Measurements from ENCODE around the gene AREL1.

AREL1 gene

GRCh38 chr14:74652541-74652940 is 60.3 kb downstream of the AREL1 start:
- H3K9me3 ChIP-seq (ENCODE audit: insufficient read depth, low read length) = no peaks in the 10 kb centered on the region
- no peak for DNase-seq (ENCODE audit: low read depth, low spot score)
- no peak overlapping the region for H3K4me3 ChIP-seq (ENCODE audit: insufficient read length, low read depth)
- peaks cover 11% of the 10 kb centered on the region for H3K4me1 ChIP-seq (ENCODE audit: insufficient read depth, insufficient read length)
- H3K27me3 ChIP-seq (ENCODE audit: insufficient read depth, insufficient read length) = no peaks in the 10 kb centered on the region
- no peak for TF ChIP-seq ZNF274 (IDR thresholded peaks at IDR 0.05; ENCODE audit: low read depth, low read length)
- TF ChIP-seq YY1 (IDR thresholded peaks at IDR 0.05; ENCODE audit: insufficient read depth, insufficient read length) = no peak
- TF ChIP-seq SUZ12 (IDR thresholded peaks at IDR 0.05; ENCODE audit: extremely low read depth, insufficient read depth, insufficient read length) = no peak
- peaks cover 23% of the 10 kb centered on the region for H3K36me3 ChIP-seq (ENCODE audit: insufficient read depth, insufficient read length, low read length)
- no peak overlapping the region for H3K9ac ChIP-seq (ENCODE audit: insufficient read length, low read depth)

DNA sequence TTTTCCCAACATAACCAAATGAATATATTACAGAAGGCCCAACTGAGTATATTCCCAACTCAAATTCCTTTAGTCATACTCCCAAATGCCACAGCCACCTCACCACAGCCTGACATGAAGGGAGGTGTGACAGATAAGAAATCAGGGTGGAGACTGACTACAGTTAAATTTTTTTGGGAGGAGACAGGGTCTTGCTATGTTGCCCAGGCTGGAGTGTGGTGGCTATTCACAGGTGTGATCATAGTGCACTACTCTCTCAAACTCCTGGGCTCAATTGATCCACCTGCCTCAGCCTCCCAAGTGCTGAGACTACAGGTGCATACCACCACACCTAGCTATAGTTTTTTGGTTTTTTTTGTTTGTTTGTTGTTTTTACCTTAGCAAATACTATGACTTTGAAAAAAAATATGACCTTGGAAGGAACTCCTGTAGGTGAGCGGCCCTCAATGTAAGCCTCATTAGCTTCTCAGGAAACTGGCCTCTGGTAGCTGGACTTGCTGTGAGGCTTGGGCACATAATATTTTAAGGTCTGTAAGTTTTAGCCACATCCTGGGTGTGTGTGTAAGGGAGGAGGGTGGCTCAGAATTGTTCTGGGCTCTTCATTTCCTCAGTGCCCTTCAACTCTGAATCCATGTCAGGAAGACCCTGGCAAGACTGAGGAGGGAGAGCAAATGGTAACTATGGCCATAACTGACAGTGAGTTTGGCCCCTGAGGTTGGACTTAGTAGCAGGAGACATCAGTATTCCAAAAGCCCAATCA is 61.8 kb downstream of the AREL1 start:
- Histone ChIP-seq H3K27me3 (ENCODE audit: insufficient read depth, insufficient read length) (no peaks in the 10 kb centered on the region), H3K4me3 (ENCODE audit: insufficient read length, low read depth) (no peak overlapping the region), H3K9me3 (ENCODE audit: insufficient read depth, low read length) (no peaks in the 10 kb centered on the region), H3K4me1 (ENCODE audit: insufficient read depth, insufficient read length) (peaks cover 13% of the 10 kb centered on the region), H3K9ac (ENCODE audit: insufficient read length, low read depth) (no peak overlapping the region), H3K36me3 (ENCODE audit: insufficient read depth, insufficient read length, low read length) (peaks cover 11% of the 10 kb centered on the region)
- TF ChIP-seq YY1 (IDR thresholded peaks at IDR 0.05; ENCODE audit: insufficient read depth, insufficient read length) (no peak), ZNF274 (IDR thresholded peaks at IDR 0.05; ENCODE audit: low read depth, low read length) (no peak), SUZ12 (IDR thresholded peaks at IDR 0.05; ENCODE audit: extremely low read depth, insufficient read depth, insufficient read length) (no peak)
- DNase-seq (ENCODE audit: low read depth, low spot score) = no peak

- H3K36me3 ChIP-seq (ENCODE audit: insufficient read depth, insufficient read length, low read length) = peaks cover 11% of the 10 kb centered on the region
- H3K9ac ChIP-seq (ENCODE audit: insufficient read length, low read depth) = no peak overlapping the region
- H3K27me3 ChIP-seq (ENCODE audit: insufficient read depth, insufficient read length) = no peaks in the 10 kb centered on the region
- peaks cover 13% of the 10 kb centered on the region for H3K4me1 ChIP-seq (ENCODE audit: insufficient read depth, insufficient read length)
- no peak overlapping the region for H3K4me3 ChIP-seq (ENCODE audit: insufficient read length, low read depth)
- H3K9me3 ChIP-seq (ENCODE audit: insufficient read depth, low read length) = no peaks in the 10 kb centered on the region
- no peak for TF ChIP-seq ZNF274 (IDR thresholded peaks at IDR 0.05; ENCODE audit: low read depth, low read length)
- TF ChIP-seq YY1 (IDR thresholded peaks at IDR 0.05; ENCODE audit: insufficient read depth, insufficient read length) = no peak
- TF ChIP-seq SUZ12 (IDR thresholded peaks at IDR 0.05; ENCODE audit: extremely low read depth, insufficient read depth, insufficient read length) = no peak
- DNase-seq (ENCODE audit: low read depth, low spot score) = no peak
Observed at GRCh38 chr14:74649673-74650072, 63.2 kb downstream of the AREL1 start.

DNA sequence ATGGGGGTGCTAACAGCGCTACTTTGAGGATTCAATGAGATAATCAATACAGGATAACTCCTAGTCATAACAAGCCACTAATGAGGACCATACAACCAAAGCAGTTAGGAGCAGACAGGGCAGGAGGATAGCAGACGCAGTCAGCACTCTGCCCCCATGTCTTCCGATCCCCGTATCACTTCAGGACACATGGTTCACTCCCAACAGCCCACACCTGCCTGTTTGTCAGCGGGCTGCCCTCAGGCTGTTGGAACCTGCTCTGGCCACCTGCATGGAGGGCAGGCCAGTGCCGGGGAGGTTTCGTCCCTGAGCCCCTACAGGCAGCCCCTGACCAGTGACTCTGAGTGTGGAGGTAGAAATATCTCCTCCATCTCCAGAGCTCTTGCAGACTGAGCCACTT is 63.7 kb downstream of the AREL1 start:
- DNase-seq (ENCODE audit: low read depth, low spot score) = no peak
- Histone ChIP-seq H3K9ac (ENCODE audit: insufficient read length, low read depth) (no peak overlapping the region), H3K27me3 (ENCODE audit: insufficient read depth, insufficient read length) (no peaks in the 10 kb centered on the region), H3K9me3 (ENCODE audit: insufficient read depth, low read length) (no peaks in the 10 kb centered on the region), H3K4me1 (ENCODE audit: insufficient read depth, insufficient read length) (peaks cover 13% of the 10 kb centered on the region), H3K36me3 (ENCODE audit: insufficient read depth, insufficient read length, low read length) (peaks cover 11% of the 10 kb centered on the region), H3K4me3 (ENCODE audit: insufficient read length, low read depth) (no peak overlapping the region)
- TF ChIP-seq ZNF274 (IDR thresholded peaks at IDR 0.05; ENCODE audit: low read depth, low read length) = no peak
- no peak for TF ChIP-seq SUZ12 (IDR thresholded peaks at IDR 0.05; ENCODE audit: extremely low read depth, insufficient read depth, insufficient read length)
- no peak for TF ChIP-seq YY1 (IDR thresholded peaks at IDR 0.05; ENCODE audit: insufficient read depth, insufficient read length)

DNA sequence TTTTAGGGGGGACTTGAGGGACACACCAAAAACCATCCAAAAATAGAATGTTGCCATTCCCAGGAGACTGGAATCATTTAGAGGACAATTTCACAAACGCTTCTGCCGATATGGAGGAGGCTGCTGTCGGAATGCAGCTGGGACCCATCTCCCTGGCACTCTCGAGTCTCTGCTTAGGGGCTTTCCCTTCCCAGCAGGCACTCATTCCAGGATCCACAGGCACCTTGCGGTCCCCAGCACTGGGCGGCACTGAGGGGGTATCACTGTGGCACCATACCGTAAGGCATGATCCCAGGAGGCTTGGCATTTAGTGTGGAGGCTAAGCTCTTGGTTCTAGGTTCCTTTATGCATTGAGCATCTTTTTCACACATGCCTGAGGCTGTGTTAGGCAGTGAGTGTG is 64.3 kb downstream of the AREL1 start:
- H3K36me3 ChIP-seq (ENCODE audit: insufficient read depth, insufficient read length, low read length) = peaks cover 10% of the 10 kb centered on the region
- peaks cover 13% of the 10 kb centered on the region for H3K4me1 ChIP-seq (ENCODE audit: insufficient read depth, insufficient read length)
- H3K9me3 ChIP-seq (ENCODE audit: insufficient read depth, low read length) = no peaks in the 10 kb centered on the region
- H3K9ac ChIP-seq (ENCODE audit: insufficient read length, low read depth) = no peak overlapping the region
- no peaks in the 10 kb centered on the region for H3K27me3 ChIP-seq (ENCODE audit: insufficient read depth, insufficient read length)
- no peak overlapping the region for H3K4me3 ChIP-seq (ENCODE audit: insufficient read length, low read depth)
- TF ChIP-seq ZNF274 (IDR thresholded peaks at IDR 0.05; ENCODE audit: low read depth, low read length) (no peak), SUZ12 (IDR thresholded peaks at IDR 0.05; ENCODE audit: extremely low read depth, insufficient read depth, insufficient read length) (no peak), YY1 (IDR thresholded peaks at IDR 0.05; ENCODE audit: insufficient read depth, insufficient read length) (no peak)
- DNase-seq (ENCODE audit: low read depth, low spot score) = no peak

DNA sequence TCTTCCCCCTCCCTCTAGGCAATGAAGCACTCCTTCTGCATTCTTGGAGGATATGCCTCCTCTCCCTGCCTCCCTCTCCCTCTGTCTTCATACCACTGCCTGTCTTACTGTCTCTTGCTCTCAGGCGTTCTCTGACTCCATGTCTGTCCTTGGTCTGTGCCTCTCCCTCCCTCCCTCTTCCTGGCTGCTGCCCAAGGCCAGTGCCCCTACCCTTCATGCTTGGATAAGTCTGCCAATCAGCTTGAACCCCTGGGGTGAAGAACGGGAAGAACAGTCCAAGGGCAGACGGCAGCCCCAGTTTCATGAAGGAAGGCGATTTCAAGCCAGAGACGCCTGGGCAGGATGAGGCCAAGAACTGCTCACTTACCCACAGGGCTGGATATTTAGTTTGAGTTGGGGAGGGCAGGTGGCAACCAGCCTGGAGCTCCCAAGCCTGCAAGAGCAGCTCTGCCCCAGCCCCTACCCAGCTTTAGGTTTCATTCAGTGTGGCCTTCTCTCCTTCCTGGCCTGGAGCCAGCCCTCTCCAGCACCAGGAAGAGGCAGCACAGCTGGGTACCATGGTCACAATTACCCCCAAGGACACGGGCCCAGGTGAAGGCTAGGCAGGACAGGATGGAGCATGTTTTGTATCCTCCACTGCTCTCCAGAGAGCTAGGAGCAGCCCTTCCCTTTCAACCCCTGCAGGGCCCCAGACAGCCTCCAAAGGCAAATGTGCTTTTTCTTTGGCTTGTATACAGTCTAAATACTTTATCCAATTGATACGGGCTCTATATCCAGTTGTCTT is 65.0 kb downstream of the AREL1 start:
- no peak overlapping the region for H3K9ac ChIP-seq (ENCODE audit: insufficient read length, low read depth)
- peaks cover 13% of the 10 kb centered on the region for H3K4me1 ChIP-seq (ENCODE audit: insufficient read depth, insufficient read length)
- no peak for TF ChIP-seq SUZ12 (IDR thresholded peaks at IDR 0.05; ENCODE audit: extremely low read depth, insufficient read depth, insufficient read length)
- TF ChIP-seq ZNF274 (IDR thresholded peaks at IDR 0.05; ENCODE audit: low read depth, low read length) = no peak
- TF ChIP-seq YY1 (IDR thresholded peaks at IDR 0.05; ENCODE audit: insufficient read depth, insufficient read length) = no peak
- H3K36me3 ChIP-seq (ENCODE audit: insufficient read depth, insufficient read length, low read length) = peaks cover 5% of the 10 kb centered on the region
- no peaks in the 10 kb centered on the region for H3K9me3 ChIP-seq (ENCODE audit: insufficient read depth, low read length)
- H3K4me3 ChIP-seq (ENCODE audit: insufficient read length, low read depth) = no peak overlapping the region
- no peaks in the 10 kb centered on the region for H3K27me3 ChIP-seq (ENCODE audit: insufficient read depth, insufficient read length)
- DNase-seq (ENCODE audit: low read depth, low spot score) = no peak

GRCh38 chr14:74647061-74647677 is 65.7 kb downstream of the AREL1 start:
- no peak overlapping the region for H3K9ac ChIP-seq (ENCODE audit: insufficient read length, low read depth)
- no peaks in the 10 kb centered on the region for H3K36me3 ChIP-seq (ENCODE audit: insufficient read depth, insufficient read length, low read length)
- no peaks in the 10 kb centered on the region for H3K27me3 ChIP-seq (ENCODE audit: insufficient read depth, insufficient read length)
- peaks cover 9% of the 10 kb centered on the region for H3K4me1 ChIP-seq (ENCODE audit: insufficient read depth, insufficient read length)
- no peaks in the 10 kb centered on the region for H3K9me3 ChIP-seq (ENCODE audit: insufficient read depth, low read length)
- DNase-seq (ENCODE audit: low read depth, low spot score) = no peak
- TF ChIP-seq YY1 (IDR thresholded peaks at IDR 0.05; ENCODE audit: insufficient read depth, insufficient read length) (no peak), SUZ12 (IDR thresholded peaks at IDR 0.05; ENCODE audit: extremely low read depth, insufficient read depth, insufficient read length) (no peak), ZNF274 (IDR thresholded peaks at IDR 0.05; ENCODE audit: low read depth, low read length) (no peak)
- no peak overlapping the region for H3K4me3 ChIP-seq (ENCODE audit: insufficient read length, low read depth)
